Measurements from ENCODE around the gene TBC1D10A.

The TBC1D10A gene

DNA sequence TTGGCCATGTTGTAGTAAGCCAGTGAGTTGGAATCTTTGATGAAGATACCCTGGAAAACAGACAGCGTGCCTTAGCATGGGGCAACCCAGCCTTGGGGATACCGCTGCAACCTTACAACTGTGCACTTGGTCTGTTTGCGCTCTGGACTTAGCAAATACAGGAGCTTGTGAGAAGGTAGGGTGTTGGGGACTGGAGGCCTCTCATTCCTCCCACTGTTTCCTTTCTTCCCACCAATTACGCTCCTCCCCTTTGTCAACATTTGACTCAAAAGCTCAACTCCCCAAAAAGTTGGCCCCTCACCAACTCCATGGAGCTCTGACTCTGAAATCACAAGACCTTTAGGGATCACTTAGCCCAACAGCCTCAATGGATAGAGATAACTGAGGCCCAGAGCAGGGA is 7.9 kb upstream of the TBC1D10A start:
- TF ChIP-seq, protein P1, sequence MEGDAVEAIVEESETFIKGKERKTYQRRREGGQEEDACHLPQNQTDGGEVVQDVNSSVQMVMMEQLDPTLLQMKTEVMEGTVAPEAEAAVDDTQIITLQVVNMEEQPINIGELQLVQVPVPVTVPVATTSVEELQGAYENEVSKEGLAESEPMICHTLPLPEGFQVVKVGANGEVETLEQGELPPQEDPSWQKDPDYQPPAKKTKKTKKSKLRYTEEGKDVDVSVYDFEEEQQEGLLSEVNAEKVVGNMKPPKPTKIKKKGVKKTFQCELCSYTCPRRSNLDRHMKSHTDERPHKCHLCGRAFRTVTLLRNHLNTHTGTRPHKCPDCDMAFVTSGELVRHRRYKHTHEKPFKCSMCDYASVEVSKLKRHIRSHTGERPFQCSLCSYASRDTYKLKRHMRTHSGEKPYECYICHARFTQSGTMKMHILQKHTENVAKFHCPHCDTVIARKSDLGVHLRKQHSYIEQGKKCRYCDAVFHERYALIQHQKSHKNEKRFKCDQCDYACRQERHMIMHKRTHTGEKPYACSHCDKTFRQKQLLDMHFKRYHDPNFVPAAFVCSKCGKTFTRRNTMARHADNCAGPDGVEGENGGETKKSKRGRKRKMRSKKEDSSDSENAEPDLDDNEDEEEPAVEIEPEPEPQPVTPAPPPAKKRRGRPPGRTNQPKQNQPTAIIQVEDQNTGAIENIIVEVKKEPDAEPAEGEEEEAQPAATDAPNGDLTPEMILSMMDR (IDR thresholded peaks at IDR 0.05; ENCODE audit: low read depth, low read length) = no peak

DNA sequence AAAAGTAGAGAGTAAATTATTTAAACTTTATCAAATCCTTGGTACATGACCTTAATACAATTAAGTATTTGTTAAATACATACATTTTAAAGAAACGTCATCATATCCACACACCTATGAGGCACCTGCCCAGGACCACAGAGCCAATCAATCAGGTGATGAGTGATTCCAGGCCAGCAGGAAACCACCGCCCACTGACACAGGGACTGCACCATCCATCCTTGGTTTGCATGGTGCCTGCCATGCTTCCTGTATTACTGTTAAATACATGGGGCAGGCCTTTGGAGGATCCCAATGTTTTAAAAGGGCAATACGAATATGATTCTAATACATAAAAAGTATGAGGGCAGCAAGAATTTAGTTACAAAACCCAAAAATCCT is 7.0 kb upstream of the TBC1D10A start:
- TF ChIP-seq, protein P1 (IDR thresholded peaks at IDR 0.05; ENCODE audit: low read depth, low read length) = no peak
- H3K4me3 ChIP-seq (ENCODE audit: low read depth, low read length) = no peak overlapping the region

More for the DNA sequence above, 7.9 kb upstream of the TBC1D10A start:
- no peak overlapping the region for H3K4me3 ChIP-seq (ENCODE audit: low read depth, low read length)

DNA sequence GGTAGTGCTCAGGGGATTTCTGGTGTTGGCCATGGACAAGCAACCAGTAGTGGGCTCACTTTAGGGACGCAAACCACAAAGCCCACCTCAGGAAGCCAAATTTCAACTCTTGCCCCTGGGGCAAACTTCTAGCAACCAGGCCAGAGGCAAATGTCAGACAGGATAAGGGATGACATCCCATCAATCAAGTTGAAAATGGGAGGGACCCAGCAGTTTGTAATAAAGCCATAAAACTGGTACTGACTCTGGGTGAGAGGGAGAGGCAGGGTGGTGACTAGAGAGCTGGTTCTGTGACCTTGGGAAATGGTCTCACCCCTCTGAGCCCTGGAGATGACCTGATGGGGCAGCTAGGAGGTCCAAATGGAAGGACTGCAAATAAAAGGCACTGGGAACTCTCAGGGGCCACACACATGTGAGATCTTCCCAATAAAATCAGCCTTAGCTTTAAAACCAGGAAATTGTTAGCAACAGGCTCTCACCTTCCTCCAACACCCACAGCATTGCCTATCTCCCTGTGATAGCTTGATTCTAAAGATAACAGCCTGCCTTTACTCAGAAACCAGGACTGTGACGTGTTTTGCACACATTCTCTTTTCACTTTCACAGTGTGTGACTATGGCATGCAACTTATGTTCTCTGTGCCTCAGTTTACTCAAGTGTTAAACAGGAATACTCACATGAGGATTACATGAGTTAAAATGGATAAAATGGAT is 6.4 kb upstream of the TBC1D10A start:
- TF ChIP-seq, protein P1 (IDR thresholded peaks at IDR 0.05; ENCODE audit: low read depth, low read length) = no peak
- H3K4me3 ChIP-seq (ENCODE audit: low read depth, low read length) = no peak overlapping the region

DNA sequence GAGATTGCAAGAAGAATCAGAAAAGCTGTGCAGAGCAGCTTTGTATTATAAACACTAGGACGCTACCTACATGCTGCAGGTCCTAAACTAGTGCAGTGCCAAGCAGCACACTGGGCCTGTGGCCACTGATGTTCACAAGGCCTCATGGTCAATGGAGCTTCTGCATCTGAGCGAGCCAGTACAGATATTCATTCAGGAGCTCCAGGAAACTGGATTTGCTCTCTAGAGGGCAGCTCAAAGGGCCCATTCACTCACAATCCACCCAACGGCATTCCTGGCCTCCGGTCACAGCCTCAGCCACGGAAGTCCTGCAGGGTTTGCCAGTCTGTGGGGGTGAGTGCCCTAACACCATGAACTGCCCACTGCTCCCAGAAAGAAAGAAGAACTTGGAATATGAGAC is 5.8 kb upstream of the TBC1D10A start:
- H3K4me3 ChIP-seq (ENCODE audit: low read depth, low read length) = no peak overlapping the region
- TF ChIP-seq, protein P1 (IDR thresholded peaks at IDR 0.05; ENCODE audit: low read depth, low read length) = no peak

DNA sequence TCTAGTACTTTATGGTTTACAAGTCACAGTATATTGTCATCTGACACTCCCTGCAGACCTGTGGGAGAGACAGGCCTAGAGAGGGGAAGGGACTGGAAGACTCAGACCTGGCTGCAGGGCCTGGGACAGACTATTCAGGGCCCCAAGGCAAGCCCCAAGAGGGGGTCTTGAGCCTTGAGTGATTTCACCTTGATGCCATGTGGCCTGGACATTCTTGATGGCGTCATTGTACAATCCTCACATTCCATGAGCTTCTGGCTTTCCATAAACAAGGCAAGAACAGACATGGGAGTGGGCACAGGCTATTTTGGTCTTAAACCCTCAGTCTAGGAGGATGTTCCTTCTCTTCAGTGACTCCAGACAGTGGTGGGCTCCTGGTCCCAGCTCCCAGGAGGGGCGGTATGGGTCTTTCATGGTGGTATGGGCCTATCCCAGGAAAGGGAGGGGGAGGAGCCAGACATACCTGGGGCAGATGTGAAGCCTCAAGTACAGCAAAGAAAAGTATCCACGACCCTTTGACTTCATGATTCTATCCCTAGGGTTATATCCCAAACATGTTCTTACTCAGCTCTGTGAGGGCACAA is 1.8 kb upstream of the TBC1D10A start:
- H3K4me3 ChIP-seq (ENCODE audit: low read depth, low read length) = no peak overlapping the region
- TF ChIP-seq, protein P1 (IDR thresholded peaks at IDR 0.05; ENCODE audit: low read depth, low read length) = no peak

DNA sequence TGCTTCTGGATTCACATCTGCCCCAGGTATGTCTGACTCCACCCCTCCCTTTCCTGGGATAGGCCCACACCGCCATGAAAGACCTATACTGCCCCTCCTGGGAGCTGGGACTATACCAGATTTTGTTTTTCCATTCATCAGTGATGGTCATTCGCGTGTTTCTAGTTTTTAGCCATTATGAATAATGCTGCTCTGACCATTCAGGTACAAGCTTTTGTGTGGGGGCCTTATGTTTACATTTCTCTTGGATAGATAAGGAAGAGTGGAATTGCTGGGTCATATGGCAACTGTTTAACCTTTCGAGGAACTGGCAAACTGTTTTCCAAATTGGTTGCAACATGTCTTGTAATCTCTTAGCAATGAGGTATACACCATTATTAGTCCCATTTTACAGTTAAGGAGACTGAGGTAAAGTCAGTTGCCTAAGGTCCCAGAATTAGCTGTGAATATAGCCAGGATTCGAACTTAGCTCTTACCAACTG is 1.2 kb upstream of the TBC1D10A start:
- H3K4me3 ChIP-seq (ENCODE audit: low read depth, low read length) = no peak overlapping the region
- TF ChIP-seq, protein P1 (IDR thresholded peaks at IDR 0.05; ENCODE audit: low read depth, low read length) = no peak

DNA sequence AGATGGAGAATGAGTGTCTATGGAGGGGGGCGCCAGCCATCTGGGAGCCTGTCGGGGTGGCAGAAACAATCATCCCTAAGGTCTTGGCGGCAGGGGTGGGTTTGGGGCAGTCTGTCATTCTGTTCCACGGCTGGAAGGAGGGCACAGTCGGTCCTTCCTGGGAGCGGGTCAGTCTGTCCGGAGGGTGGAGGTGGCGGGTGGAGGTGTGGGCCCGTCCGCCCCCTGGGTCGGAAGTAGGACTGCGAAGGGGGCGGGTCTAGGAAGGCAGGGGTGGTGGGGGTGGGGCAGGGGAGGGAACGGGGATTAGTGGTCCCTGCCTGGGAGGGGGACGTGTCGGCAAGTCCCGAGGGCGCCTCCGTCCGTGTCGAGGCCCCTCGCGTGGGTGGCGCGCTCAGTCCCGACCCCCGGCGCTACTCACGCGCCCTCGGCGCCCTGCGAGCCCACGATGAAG is 461 bp downstream of the TBC1D10A start:
- TF ChIP-seq, protein P1 (IDR thresholded peaks at IDR 0.05; ENCODE audit: low read depth, low read length) = no peak
- H3K4me3 ChIP-seq (ENCODE audit: low read depth, low read length) = peak overlapping the region; percentile 82

Data from WI38 (cell line).